SK-N-SH treated with all-trans-retinoic acid at 6 μM for 48 hours (cell line): Measurements from ENCODE around the gene HMGN4.
"Not testable (repeated sequence)": the region's sequence is repeated elsewhere in the genome, so short reads cannot be mapped to it uniquely, and the experiment has no call there.

Experiments
- ARNTL ChIP-seq: fragments of 450-650 bp; formaldehyde crosslinking; IDR thresholded peaks from 2 replicates; pipeline ENCODE4 v1.5.0; 2020; ENCODE audit warnings: low read depth, mild to moderate bottlenecking, moderate library complexity, borderline replicate concordance
- BACH2 ChIP-seq: fragments of 250-450 bp; sonication (Bioruptor Pico); IDR thresholded peaks from 2 replicates; pipeline ENCODE4 v1.9.0; 2021; ENCODE audit warnings: mild to moderate bottlenecking, borderline replicate concordance
- CSRNP3 ChIP-seq: fragments of 250-450 bp; sonication (Bioruptor Pico); IDR thresholded peaks from 2 replicates; pipeline ENCODE4 v1.5.1; 2021; ENCODE audit warnings: mild to moderate bottlenecking, moderate library complexity
- OSR1 ChIP-seq: fragments of 250-450 bp; sonication (Bioruptor Pico); IDR thresholded peaks from 2 replicates; pipeline ENCODE4 v1.8.0; 2022; ENCODE audit warnings: moderate library complexity, mild to moderate bottlenecking, inconsistent platforms
- POU6F1 ChIP-seq: fragments of 250-450 bp; sonication (Bioruptor Pico); IDR thresholded peaks from 2 replicates; pipeline ENCODE4 v1.8.0; 2021; ENCODE audit warnings: low read depth, mild to moderate bottlenecking, moderate library complexity, borderline replicate concordance
- PPARA ChIP-seq: fragments of 250-450 bp; sonication (Bioruptor Pico); IDR thresholded peaks from 2 replicates; pipeline ENCODE4 v1.5.0; 2020; ENCODE audit warnings: mild to moderate bottlenecking, borderline replicate concordance
- ZNF70 ChIP-seq: fragments of 450-650 bp; formaldehyde crosslinking; IDR thresholded peaks from 2 replicates; pipeline ENCODE4 v1.5.0; 2020; ENCODE audit warnings: mild to moderate bottlenecking, moderate library complexity
- TF ChIP-seq, protein P1 (sequence below): fragments of 250-450 bp; sonication (Bioruptor Pico); IDR thresholded peaks from 2 replicates; pipeline ENCODE4 v1.8.0; 2020; ENCODE audit warnings: mild to moderate bottlenecking, moderate library complexity, borderline replicate concordance

DNA sequence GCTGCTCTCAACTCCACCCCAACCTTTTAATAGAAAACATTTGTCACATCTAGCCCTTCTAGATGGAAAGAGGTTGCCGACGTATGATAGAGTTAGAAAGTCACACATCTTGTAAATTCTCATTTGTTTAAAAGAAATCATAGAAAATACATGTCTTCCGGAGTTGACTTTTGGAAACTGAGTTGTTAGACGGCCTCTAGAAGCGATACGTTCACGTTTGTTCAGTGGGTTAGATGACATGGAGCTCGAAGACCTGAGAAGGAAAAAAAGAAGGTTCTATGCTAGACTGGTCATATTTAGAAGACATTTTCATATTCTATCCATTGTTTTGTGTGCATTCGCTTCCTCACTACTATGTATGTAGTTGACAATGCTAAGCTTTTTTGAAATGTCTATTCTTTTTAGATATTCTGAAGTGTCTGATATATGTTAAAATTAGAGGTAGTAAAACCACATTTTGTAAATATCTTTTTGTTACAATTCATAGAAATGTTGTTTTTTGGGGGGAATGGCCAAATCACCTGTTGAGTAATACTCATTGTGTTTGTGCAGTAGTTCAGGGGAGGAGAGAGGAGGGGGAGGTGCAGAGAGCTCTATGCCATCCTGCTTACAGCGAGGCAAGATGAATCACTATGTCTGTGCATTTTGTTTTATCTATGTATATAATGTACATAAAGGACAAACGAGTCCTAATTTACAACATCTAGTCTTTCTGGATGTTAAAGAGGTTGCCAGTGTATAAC, 15.5 kb upstream of the HMGN4 start:
- not testable (repeated sequence) for TF ChIP-seq BACH2 (CRISPR knock-in tag); PPARA (CRISPR knock-in tag); ARNTL (CRISPR knock-in tag); CSRNP3; POU6F1; ZNF70 (CRISPR knock-in tag); OSR1 (CRISPR knock-in tag)
- TF ChIP-seq, protein P1, sequence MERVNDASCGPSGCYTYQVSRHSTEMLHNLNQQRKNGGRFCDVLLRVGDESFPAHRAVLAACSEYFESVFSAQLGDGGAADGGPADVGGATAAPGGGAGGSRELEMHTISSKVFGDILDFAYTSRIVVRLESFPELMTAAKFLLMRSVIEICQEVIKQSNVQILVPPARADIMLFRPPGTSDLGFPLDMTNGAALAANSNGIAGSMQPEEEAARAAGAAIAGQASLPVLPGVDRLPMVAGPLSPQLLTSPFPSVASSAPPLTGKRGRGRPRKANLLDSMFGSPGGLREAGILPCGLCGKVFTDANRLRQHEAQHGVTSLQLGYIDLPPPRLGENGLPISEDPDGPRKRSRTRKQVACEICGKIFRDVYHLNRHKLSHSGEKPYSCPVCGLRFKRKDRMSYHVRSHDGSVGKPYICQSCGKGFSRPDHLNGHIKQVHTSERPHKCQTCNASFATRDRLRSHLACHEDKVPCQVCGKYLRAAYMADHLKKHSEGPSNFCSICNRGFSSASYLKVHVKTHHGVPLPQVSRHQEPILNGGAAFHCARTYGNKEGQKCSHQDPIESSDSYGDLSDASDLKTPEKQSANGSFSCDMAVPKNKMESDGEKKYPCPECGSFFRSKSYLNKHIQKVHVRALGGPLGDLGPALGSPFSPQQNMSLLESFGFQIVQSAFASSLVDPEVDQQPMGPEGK (CRISPR knock-in tag), result not testable (repeated sequence)
